ENCODE data around the gene PAGE2. TPM values are rescaled to one million over a fixed set of nuclear protein-coding genes. Genes with fewer than 3 reads are reported as not detected.
"Not testable (repeated sequence)": the region's sequence is repeated elsewhere in the genome, so short reads cannot be mapped to it uniquely, and the experiment has no call there.

Gene PAGE2
- total RNA-seq, 1 experiment from 2014 or later = not detected

- no peaks in the 10 kb centered on the region for H3K4me1 Mint-ChIP-seq (ENCODE audit: low read depth, unreplicated experiment)
Observed at GRCh38 chrX:55132416-55132815, 43.6 kb downstream of the PAGE2 start.

GRCh38 chrX:55135171-55135570, 46.4 kb downstream of the PAGE2 start:
- Mint-ChIP-seq H3K4me3 (ENCODE audit: low read depth, unreplicated experiment) (no peak overlapping the region), H3K27ac (ENCODE audit: unreplicated experiment) (no peak overlapping the region), H3K4me1 (ENCODE audit: low read depth, unreplicated experiment) (no peaks in the 10 kb centered on the region), H3K36me3 (ENCODE audit: insufficient read depth, unreplicated experiment) (no peaks in the 10 kb centered on the region), H3K27me3 (ENCODE audit: unreplicated experiment) (peaks cover 20% of the 10 kb centered on the region), H3K9me3 (ENCODE audit: low read depth, unreplicated experiment) (no peaks in the 10 kb centered on the region)
- BruUV-seq (replicated peaks) = no TSS peak
- intact Hi-C loops (cut with micrococcal nuclease; ENCODE audit: unreplicated experiment) = loop anchor here (1.0 to 2.0 kb wide), 3 partner anchors 26 to 582 kb away; partner anchors contain the start of gene RRAGB
- CTCF ChIA-PET = interaction anchor here (0.7 to 1.0 kb wide), 4 partner anchors 26 to 810 kb away, joined by 3 to 4 read pairs (median 4); partner anchors contain the start of gene RRAGB
- peak; percentile 41 for TF ChIP-seq CTCF (IDR thresholded peaks at IDR 0.05; ENCODE audit: unreplicated experiment)
- DNase-seq = peak; percentile 49

More at GRCh38 chrX:55132416-55132815, 43.6 kb downstream of the PAGE2 start:
- H3K36me3 Mint-ChIP-seq (ENCODE audit: insufficient read depth, unreplicated experiment) = no peaks in the 10 kb centered on the region
- H3K4me3 Mint-ChIP-seq (ENCODE audit: low read depth, unreplicated experiment) = no peak overlapping the region
- no peak for TF ChIP-seq CTCF (IDR thresholded peaks at IDR 0.05; ENCODE audit: unreplicated experiment)
- CTCF ChIA-PET = no interaction called here
- BruUV-seq (replicated peaks) = no TSS peak
- DNase-seq = no peak
- H3K27ac Mint-ChIP-seq (ENCODE audit: unreplicated experiment) = no peak overlapping the region
- intact Hi-C loops (cut with micrococcal nuclease; ENCODE audit: unreplicated experiment) = no loop called here
- no peaks in the 10 kb centered on the region for H3K9me3 Mint-ChIP-seq (ENCODE audit: low read depth, unreplicated experiment)
- peaks cover 25% of the 10 kb centered on the region for H3K27me3 Mint-ChIP-seq (ENCODE audit: unreplicated experiment)

DNA sequence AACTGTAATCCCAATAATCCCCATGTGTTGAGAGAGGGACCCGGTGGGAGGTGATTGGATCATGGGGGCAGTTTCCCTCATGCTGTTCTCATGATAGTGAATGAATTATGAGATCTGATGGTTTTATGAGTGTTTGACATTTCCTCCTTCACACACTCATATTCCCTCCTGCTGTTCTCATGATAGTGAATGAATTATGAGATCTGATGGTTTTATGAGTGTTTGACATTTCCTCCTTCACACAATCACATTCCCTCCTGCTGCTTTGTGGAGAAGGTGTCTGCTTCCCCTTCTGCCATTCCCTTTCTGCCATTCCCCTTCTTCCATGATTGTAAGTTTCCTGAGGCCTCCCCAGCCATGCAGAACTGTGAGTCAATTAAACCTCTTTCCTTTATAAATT, 52.0 kb downstream of the PAGE2 start:
- CTCF ChIA-PET; DNase-seq; H3K36me3 Mint-ChIP-seq (ENCODE audit: insufficient read depth, unreplicated experiment); BruUV-seq (replicated peaks); H3K9me3 Mint-ChIP-seq (ENCODE audit: low read depth, unreplicated experiment); H3K27me3 Mint-ChIP-seq (ENCODE audit: unreplicated experiment); H3K4me3 Mint-ChIP-seq (ENCODE audit: low read depth, unreplicated experiment); intact Hi-C loops (cut with micrococcal nuclease; ENCODE audit: unreplicated experiment); H3K27ac Mint-ChIP-seq (ENCODE audit: unreplicated experiment): not testable (repeated sequence)
- peaks cover 15% of the 10 kb centered on the region for H3K4me1 Mint-ChIP-seq (ENCODE audit: low read depth, unreplicated experiment)

Other genes starting within 250 kb of the PAGE2 start
- gene TRO, start 168.2 kb upstream of the PAGE2 start, total RNA-seq (2022) = not detected in 2 replicates
- gene PFKFB1, start 94.8 kb upstream of the PAGE2 start, total RNA-seq (2022) = 0.31 TPM in 1 of 2 replicates, not detected in the other
- 28.7 and 32.4 TPM in 2 replicates for gene APEX2, start 88.7 kb upstream of the PAGE2 start, total RNA-seq (2022)
- not detected in 2 replicates for gene ALAS2, start 58.0 kb upstream of the PAGE2 start, total RNA-seq (2022)
- not detected in 2 replicates for gene PAGE2B, start 14.0 kb upstream of the PAGE2 start, total RNA-seq (2022)
- not detected in 2 replicates for gene PAGE5, start 131.3 kb downstream of the PAGE2 start, total RNA-seq (2022)
- not detected in 2 replicates for gene PAGE3, start 175.9 kb downstream of the PAGE2 start, total RNA-seq (2022)